ENCODE data around the gene LAGE3.
A peak's percentile ranks its signal among the peaks of the same experiment; 100 is the strongest.

LAGE3 gene

GRCh38 chrX:154434394-154435168 is 44.5 kb downstream of the LAGE3 start:
- no peak for DNase-seq (ENCODE audit: low spot score)

GRCh38 chrX:154433605-154434004 is 45.5 kb downstream of the LAGE3 start:
- DNase-seq (ENCODE audit: low spot score): no peak

- DNase-seq (ENCODE audit: low spot score): no peak
Observed at GRCh38 chrX:154432210-154432609, 46.9 kb downstream of the LAGE3 start.

GRCh38 chrX:154431341-154431740 is 47.7 kb downstream of the LAGE3 start:
- no peak for DNase-seq (ENCODE audit: low spot score)

GRCh38 chrX:154430916-154431315 is 48.2 kb downstream of the LAGE3 start:
- DNase-seq (ENCODE audit: low spot score): no peak

GRCh38 chrX:154430479-154430878 is 48.6 kb downstream of the LAGE3 start:
- DNase-seq (ENCODE audit: low spot score): no peak

- no peak for DNase-seq (ENCODE audit: low spot score)
Observed at GRCh38 chrX:154429711-154430110, 49.4 kb downstream of the LAGE3 start.

- peak; percentile 94 for DNase-seq (ENCODE audit: low spot score)
Observed at GRCh38 chrX:154428176-154429171, 50.6 kb downstream of the LAGE3 start, which contains the start of gene ATP6AP1. ATP6AP1 (plus strand) TSS chrX:154428677; CDS start chrX:154428693, 16 bp downstream.

Measured in AG08396 (cell line).